Vagina (tissue), 2 donors: ENCODE results near the gene MROH7. TPM values are rescaled to one million over a fixed set of nuclear protein-coding genes. Genes with fewer than 3 reads are reported as not detected.

Source experiments
- DNase-seq, 2 donors: peaks; one replicate each; pipeline ENCODE4 v3.0.0-alpha.2; 2017; ENCODE audit errors: extremely low spot score in 2 of 2
- H3K27ac ChIP-seq: fragments of 200-600 bp; sonication (generic); one replicate; pipeline ENCODE4 v1.5.1; 2019
- H3K27me3 ChIP-seq: fragments of 200-600 bp; sonication (generic); one replicate; pipeline ENCODE4 v1.5.1; 2019
- H3K36me3 ChIP-seq, 2 donors: fragments of 200-600 bp; sonication (generic); one replicate each; pipeline ENCODE4 v1.5.1; 2017 to 2019
- H3K4me1 ChIP-seq: fragments of 200-600 bp; sonication (generic); one replicate; pipeline ENCODE4 v1.5.1; 2019
- H3K4me3 ChIP-seq, 2 donors: fragments of 200-600 bp; sonication (generic); 1 replicate in 1 of 2; 2 replicates in 1 of 2; pipeline ENCODE4 v1.5.1; 2016 to 2019
- H3K9me3 ChIP-seq: fragments of 200-600 bp; sonication (generic); one replicate; pipeline ENCODE4 v1.5.1; 2019
- CTCF ChIP-seq, 3 experiments: fragments of 450-650 bp in 2 of 3; fragments of 200-600 bp in 1 of 3; sonication (generic) in 1 of 3; IDR thresholded peaks; one replicate each; pipeline ENCODE4 v1.5.1; 2017 to 2019; ENCODE audit warnings: antibody characterized with exemption in 3 of 3, mild to moderate bottlenecking in 2 of 3, moderate library complexity in 2 of 3
- POLR2A ChIP-seq, 2 donors: fragments of 450-650 bp; IDR thresholded peaks; one replicate each; pipeline ENCODE4 v1.6.1; 2017; ENCODE audit warnings: antibody characterized with exemption in 2 of 2, mild to moderate bottlenecking in 2 of 2, moderate library complexity in 2 of 2
- POLR2AphosphoS5 ChIP-seq, 2 donors: sonication (generic); formaldehyde crosslinking; IDR thresholded peaks; one replicate each; pipeline ENCODE4 v1.9.0; 2017; ENCODE audit warnings: antibody characterized with exemption in 2 of 2, mild to moderate bottlenecking in 2 of 2, low read depth in 1 of 2; ENCODE audit not compliant: insufficient read depth in 1 of 2
- intact Hi-C: fragments of 100-400 bp; cut with DNase I; formaldehyde crosslinking; loops from one replicate; pipeline ENCODE4 v1.15.1; 2023
- total RNA-seq: library from RNA; depleted of rRNA; stranded (reverse); fragments of >200 nt; gene quantifications from one replicate; pipeline ENCODE4 v1.2.3, GENCODE V29; 2016

The MROH7 gene
- total RNA-seq, 1 donor from 2014 or later, result 7.4 TPM

DNA sequence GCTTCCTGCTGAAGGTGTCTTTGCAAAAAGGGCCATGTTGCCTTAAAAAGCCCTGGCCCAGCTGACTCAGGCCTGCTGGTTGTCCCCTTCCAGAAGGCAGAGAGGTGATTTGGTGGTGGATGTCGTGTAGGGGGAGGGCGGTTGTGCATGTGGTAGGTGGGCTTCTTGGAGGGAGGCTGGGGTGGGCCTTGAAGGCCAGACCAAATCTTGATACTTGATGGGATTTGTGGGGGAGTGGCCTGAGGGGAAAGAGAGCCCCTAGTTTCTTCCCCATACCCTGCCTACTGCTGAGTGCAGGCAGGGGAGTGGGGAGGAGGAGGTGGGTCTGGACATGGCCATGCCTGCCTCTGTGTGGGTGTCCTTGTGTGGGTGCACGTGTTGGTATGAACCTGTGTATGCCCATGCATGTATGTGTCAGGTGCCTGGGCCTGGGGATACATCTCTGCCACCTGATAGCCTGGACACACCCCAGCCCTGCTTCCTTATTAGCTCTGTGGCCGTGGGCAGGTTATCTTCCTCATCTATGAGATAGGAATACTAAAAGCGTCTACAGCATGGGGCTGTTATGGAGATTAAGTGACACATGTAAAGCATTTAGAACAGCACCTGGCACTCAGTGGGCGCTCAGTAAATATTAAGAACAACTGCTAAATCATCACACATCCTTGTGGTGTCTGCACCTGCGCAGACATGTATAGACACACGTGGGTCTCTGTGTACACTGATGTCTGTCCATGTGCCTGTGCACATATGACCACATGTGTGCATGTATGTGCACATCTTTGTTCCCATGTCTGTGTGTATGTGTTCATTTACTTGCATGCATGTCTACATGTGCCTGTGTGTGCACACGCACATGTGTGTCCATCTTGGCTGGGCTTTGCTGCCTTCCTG, 35.2 kb upstream of the MROH7 start:
- DNase-seq, result no peak
- intact Hi-C loops, result no loop called here
- Histone ChIP-seq H3K27me3 (no peaks in the 10 kb centered on the region), H3K4me3 (no peak overlapping the region), H3K27ac (no peak overlapping the region), H3K4me1 (no peaks in the 10 kb centered on the region), H3K9me3 (no peaks in the 10 kb centered on the region), H3K36me3 (no peaks in the 10 kb centered on the region)
- TF ChIP-seq CTCF (IDR thresholded peaks at IDR 0.05) (no peak), POLR2AphosphoS5 (IDR thresholded peaks at IDR 0.05; ENCODE audit: insufficient read depth in 1 of 2, low read depth in 1 of 2) (no peak), POLR2A (IDR thresholded peaks at IDR 0.05) (no peak)

DNA sequence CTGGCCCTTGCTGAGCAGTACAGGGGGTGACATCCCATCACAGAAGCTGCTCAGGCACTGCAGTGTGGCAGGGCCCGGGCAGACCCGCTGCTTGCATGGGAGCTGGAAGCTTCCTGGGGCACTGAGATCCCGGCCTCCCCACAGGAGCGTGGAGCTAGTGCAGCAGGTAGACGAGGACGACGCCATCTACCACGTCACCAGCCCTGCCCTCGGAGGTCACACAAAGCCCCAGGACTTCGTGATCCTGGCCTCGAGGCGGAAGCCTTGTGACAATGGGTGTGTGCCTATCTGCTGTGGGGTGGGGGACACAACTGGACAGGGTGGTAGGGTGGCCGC, 34.6 kb upstream of the MROH7 start:
- no peaks in the 10 kb centered on the region for H3K27me3 ChIP-seq
- no peak overlapping the region for H3K4me3 ChIP-seq
- no peaks in the 10 kb centered on the region for H3K9me3 ChIP-seq
- no peaks in the 10 kb centered on the region for H3K4me1 ChIP-seq
- DNase-seq, result no peak
- no peak overlapping the region for H3K27ac ChIP-seq
- TF ChIP-seq POLR2AphosphoS5 (IDR thresholded peaks at IDR 0.05; ENCODE audit: insufficient read depth in 1 of 2, low read depth in 1 of 2), result no peak
- no peak for TF ChIP-seq CTCF (IDR thresholded peaks at IDR 0.05)
- no peak for TF ChIP-seq POLR2A (IDR thresholded peaks at IDR 0.05)
- intact Hi-C loops, result no loop called here
- H3K36me3 ChIP-seq, result no peaks in the 10 kb centered on the region

- no peaks in the 10 kb centered on the region for H3K9me3 ChIP-seq
- no peaks in the 10 kb centered on the region for H3K4me1 ChIP-seq
- H3K27ac ChIP-seq, result no peak overlapping the region
- H3K27me3 ChIP-seq, result no peaks in the 10 kb centered on the region
- H3K4me3 ChIP-seq, result no peak overlapping the region
- no peak for DNase-seq
- H3K36me3 ChIP-seq, result no peaks in the 10 kb centered on the region
- intact Hi-C loops, result no loop called here
- TF ChIP-seq POLR2AphosphoS5 (IDR thresholded peaks at IDR 0.05; ENCODE audit: insufficient read depth in 1 of 2, low read depth in 1 of 2) (no peak), CTCF (IDR thresholded peaks at IDR 0.05) (no peak), POLR2A (IDR thresholded peaks at IDR 0.05) (no peak)
These were observed 33.6 kb upstream of the MROH7 start for GRCh38 chr1:54607821-54608565.

DNA sequence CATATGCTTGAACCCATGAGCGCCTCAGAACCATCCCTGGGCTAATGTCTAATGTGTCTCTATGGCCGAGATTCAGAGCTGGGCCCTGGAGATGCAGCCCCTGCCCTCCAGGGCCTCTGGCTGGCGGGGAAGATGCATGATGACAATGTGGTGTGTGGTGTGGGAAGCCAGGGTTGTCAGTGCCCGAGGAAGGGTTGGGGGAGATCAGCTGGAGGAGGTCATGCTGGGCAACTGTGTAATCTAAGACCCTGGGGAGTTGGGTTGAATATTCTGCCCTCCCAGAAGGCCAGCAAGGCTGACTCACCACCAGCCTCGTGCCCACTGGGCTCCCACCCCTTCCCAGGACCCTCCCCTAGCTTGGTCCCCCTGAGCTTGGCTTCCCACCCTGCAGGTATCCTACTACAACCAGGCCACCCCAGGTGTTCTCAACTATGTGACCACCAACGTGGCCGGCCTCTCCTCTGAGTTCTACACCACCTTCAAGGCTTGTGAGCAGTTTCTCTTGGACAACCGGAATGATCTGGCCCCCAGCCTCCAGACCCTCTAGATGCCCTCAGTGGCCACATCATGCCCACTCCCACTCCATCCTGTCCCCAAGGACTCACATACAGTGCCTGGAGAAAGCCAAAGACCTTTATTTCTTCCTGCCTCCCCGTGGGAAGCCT, 32.9 kb upstream of the MROH7 start:
- H3K36me3 ChIP-seq, result no peaks in the 10 kb centered on the region
- H3K9me3 ChIP-seq, result no peaks in the 10 kb centered on the region
- DNase-seq, result no peak
- no peaks in the 10 kb centered on the region for H3K27me3 ChIP-seq
- no peak for TF ChIP-seq POLR2AphosphoS5 (IDR thresholded peaks at IDR 0.05; ENCODE audit: insufficient read depth in 1 of 2, low read depth in 1 of 2)
- TF ChIP-seq POLR2A (IDR thresholded peaks at IDR 0.05), result no peak
- TF ChIP-seq CTCF (IDR thresholded peaks at IDR 0.05), result no peak
- intact Hi-C loops, result no loop called here
- H3K4me3 ChIP-seq, result no peak overlapping the region
- no peak overlapping the region for H3K27ac ChIP-seq
- no peaks in the 10 kb centered on the region for H3K4me1 ChIP-seq
